Measurements from ENCODE around the gene RPS6KA3. TPM values are rescaled to one million over a fixed set of nuclear protein-coding genes. Genes with fewer than 3 reads are reported as not detected.

The RPS6KA3 gene
- total and polyA plus RNA-seq, 9 of the 15 experiments (the other 6 are each of a cell fraction or from before 2014, with no cell fraction given) = 10.9 to 61.9 (median 37.4) TPM

DNA sequence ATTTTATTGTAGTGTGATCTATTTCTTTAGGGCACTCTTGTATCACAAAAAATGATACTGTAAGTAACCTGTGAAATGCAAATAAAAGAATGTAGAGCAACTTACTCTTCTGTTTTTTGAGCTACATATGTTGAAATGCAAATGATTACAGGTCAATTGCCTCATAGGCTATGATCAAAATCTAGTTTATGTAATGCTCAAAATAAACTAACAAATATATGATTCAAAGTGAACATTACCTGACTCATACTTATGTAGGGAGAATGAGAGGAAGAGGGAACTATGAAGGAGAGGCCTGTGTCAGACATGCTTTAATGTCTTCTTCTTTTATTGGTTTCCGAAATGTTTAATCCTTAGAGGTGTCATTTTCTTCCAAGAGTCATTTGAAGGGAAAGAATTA lies 5.0 kb upstream of the RPS6KA3 start (continued):
- TF ChIP-seq SMARCC2 (IDR thresholded peaks at IDR 0.05; ENCODE audit: low read depth) = no peak
- no peak for TF ChIP-seq KLF13 (tag; IDR thresholded peaks at IDR 0.05; ENCODE audit: borderline replicate concordance, low read depth)
- no peak for TF ChIP-seq PHTF2 (CRISPR knock-in tag; IDR thresholded peaks at IDR 0.05)
- TF ChIP-seq, protein P1, sequence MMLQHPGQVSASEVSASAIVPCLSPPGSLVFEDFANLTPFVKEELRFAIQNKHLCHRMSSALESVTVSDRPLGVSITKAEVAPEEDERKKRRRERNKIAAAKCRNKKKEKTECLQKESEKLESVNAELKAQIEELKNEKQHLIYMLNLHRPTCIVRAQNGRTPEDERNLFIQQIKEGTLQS (IDR thresholded peaks at IDR 0.05) = no peak
- TF ChIP-seq, protein P1 (CRISPR knock-in tag; conservative IDR thresholded peaks at IDR 0.05) = no peak
- no peak for TF ChIP-seq PPARD (CRISPR knock-in tag; IDR thresholded peaks at IDR 0.05)
- TF ChIP-seq, protein P2, sequence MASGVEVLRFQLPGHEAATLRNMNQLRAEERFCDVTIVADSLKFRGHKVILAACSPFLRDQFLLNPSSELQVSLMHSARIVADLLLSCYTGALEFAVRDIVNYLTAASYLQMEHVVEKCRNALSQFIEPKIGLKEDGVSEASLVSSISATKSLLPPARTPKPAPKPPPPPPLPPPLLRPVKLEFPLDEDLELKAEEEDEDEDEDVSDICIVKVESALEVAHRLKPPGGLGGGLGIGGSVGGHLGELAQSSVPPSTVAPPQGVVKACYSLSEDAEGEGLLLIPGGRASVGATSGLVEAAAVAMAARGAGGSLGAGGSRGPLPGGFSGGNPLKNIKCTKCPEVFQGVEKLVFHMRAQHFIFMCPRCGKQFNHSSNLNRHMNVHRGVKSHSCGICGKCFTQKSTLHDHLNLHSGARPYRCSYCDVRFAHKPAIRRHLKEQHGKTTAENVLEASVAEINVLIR (CRISPR knock-in tag; IDR thresholded peaks at IDR 0.05) = no peak

DNA sequence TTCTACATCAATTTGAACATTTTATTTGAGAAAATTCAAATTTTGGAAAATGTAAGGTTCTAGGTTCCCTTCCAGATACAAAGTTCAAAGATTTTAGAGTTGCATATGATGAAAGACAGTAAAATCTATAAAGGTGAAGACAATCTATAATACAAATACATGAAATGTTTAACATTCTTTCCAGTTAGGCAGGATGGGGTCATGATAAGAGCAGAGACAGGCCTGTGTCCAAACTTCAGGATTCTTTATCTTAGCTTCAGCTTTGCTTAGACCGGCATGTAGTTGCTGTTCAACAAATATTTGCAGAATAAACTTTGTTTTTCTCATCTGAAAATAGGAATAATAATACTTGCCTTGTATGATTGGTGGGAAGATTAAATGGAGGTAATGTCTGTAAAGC lies 4.5 kb upstream of the RPS6KA3 start:
- Histone ChIP-seq H3K9me3 (replicated peaks; ENCODE audit: control insufficient read depth, insufficient read depth, low read depth, low read length) (no peaks in the 10 kb centered on the region), H3K79me2 (ENCODE audit: control insufficient read depth, insufficient read depth, low read length) (peaks cover 2% of the 10 kb centered on the region), H3K9ac (ENCODE audit: insufficient read depth in 1 of 2, low read depth in 2 of 2, low read length in 2 of 2) (no peak overlapping the region), H3K4me1 (replicated peaks in 1 of 2; ENCODE audit: control insufficient read depth in 2 of 2, insufficient read depth in 2 of 2, low read length in 2 of 2) (peaks cover 0 to 18% of the 10 kb centered on the region in 2 experiments; a peak in 2 of 5 replicates), H3K4me3 (no peak overlapping the region), H3K27ac (ENCODE audit: extremely low read depth, low read depth, low read length) (no peak overlapping the region), H4K20me1 (replicated peaks; ENCODE audit: control insufficient read depth, insufficient read depth, low read length) (no peaks in the 10 kb centered on the region), H3K27me3 (ENCODE audit: control insufficient read depth in 2 of 2, insufficient read depth in 2 of 2, low read length in 2 of 2) (no peaks in the 10 kb centered on the region), H2AFZ (ENCODE audit: low read depth, low read length) (no peak overlapping the region), H3K4me2 (ENCODE audit: insufficient read depth, low read length) (no peak overlapping the region), H3K9me1 (ENCODE audit: control insufficient read depth, insufficient read depth, low read length) (no peaks in the 10 kb centered on the region), H3K36me3 (ENCODE audit: control insufficient read depth, insufficient read depth, low read length) (no peaks in the 10 kb centered on the region)
- 0% methylated on average over 1 of the region's 1 CpG for WGBS (ENCODE audit: insufficient coverage, low coverage, missing lambda C conversion rate)
- CTCF ChIA-PET (ENCODE audit: low intra/inter-chr PET ratio) = no interaction called here
- FAIRE-seq = no peak
- ATAC-seq = no peak
- no TSS peak for BruUV-seq (replicated peaks)
- intact Hi-C loops (cut with micrococcal nuclease) = no loop called here
- in situ Hi-C loops (cut with MboI) = no loop called here
- DNase-seq (ENCODE audit: extremely low read depth in 1 of 4, low spot score in 3 of 4) = no peak
- POLR2A ChIA-PET = no interaction called here
- TF ChIP-seq ZFX (CRISPR knock-in tag; IDR thresholded peaks at IDR 0.05) (no peak), ZKSCAN8 (CRISPR knock-in tag; IDR thresholded peaks at IDR 0.05) (no peak), ZNF384 (IDR thresholded peaks at IDR 0.05; ENCODE audit: low read depth, low read length) (no peak), COPS2 (conservative IDR thresholded peaks at IDR 0.05) (no peak), KLF13 (tag; IDR thresholded peaks at IDR 0.05; ENCODE audit: borderline replicate concordance, low read depth) (no peak), SNIP1 (IDR thresholded peaks at IDR 0.05; ENCODE audit: low read depth) (no peak), HDAC1 (IDR thresholded peaks at IDR 0.05) (no peak), BCOR (IDR thresholded peaks at IDR 0.05) (no peak), ZNF217 (CRISPR knock-in tag; IDR thresholded peaks at IDR 0.05) (no peak)
- TF ChIP-seq, protein P3, sequence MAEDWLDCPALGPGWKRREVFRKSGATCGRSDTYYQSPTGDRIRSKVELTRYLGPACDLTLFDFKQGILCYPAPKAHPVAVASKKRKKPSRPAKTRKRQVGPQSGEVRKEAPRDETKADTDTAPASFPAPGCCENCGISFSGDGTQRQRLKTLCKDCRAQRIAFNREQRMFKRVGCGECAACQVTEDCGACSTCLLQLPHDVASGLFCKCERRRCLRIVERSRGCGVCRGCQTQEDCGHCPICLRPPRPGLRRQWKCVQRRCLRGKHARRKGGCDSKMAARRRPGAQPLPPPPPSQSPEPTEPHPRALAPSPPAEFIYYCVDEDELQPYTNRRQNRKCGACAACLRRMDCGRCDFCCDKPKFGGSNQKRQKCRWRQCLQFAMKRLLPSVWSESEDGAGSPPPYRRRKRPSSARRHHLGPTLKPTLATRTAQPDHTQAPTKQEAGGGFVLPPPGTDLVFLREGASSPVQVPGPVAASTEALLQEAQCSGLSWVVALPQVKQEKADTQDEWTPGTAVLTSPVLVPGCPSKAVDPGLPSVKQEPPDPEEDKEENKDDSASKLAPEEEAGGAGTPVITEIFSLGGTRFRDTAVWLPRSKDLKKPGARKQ (CRISPR knock-in tag; IDR thresholded peaks at IDR 0.05) = no peak
- TF ChIP-seq, protein P4, sequence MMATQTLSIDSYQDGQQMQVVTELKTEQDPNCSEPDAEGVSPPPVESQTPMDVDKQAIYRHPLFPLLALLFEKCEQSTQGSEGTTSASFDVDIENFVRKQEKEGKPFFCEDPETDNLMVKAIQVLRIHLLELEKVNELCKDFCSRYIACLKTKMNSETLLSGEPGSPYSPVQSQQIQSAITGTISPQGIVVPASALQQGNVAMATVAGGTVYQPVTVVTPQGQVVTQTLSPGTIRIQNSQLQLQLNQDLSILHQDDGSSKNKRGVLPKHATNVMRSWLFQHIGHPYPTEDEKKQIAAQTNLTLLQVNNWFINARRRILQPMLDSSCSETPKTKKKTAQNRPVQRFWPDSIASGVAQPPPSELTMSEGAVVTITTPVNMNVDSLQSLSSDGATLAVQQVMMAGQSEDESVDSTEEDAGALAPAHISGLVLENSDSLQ (IDR thresholded peaks at IDR 0.05) = no peak
- TF ChIP-seq, protein P5, sequence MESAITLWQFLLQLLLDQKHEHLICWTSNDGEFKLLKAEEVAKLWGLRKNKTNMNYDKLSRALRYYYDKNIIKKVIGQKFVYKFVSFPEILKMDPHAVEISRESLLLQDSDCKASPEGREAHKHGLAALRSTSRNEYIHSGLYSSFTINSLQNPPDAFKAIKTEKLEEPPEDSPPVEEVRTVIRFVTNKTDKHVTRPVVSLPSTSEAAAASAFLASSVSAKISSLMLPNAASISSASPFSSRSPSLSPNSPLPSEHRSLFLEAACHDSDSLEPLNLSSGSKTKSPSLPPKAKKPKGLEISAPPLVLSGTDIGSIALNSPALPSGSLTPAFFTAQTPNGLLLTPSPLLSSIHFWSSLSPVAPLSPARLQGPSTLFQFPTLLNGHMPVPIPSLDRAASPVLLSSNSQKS (CRISPR knock-in tag; IDR thresholded peaks at IDR 0.05) = no peak
